WTC11 (cell line): Measurements from ENCODE around the gene RAB7A. TPM values are rescaled to one million over a fixed set of nuclear protein-coding genes. Genes with fewer than 3 reads are reported as not detected.

Source experiments
- ATAC-seq: fragments of 200-7000 bp; cut with Tn5 transposase; 2 replicates; pipeline ENCODE4 v1.10.0; 2021; ENCODE audit warnings: mild to moderate bottlenecking, moderate library complexity
- CTCF ChIA-PET: fragments of 300-600 bp; sonication (Branson Sonifier 250); formaldehyde crosslinking; loops from one replicate; lab custom pipeline; 2021; ENCODE audit warnings: antibody characterized with exemption; lab: Charles Lee
- POLR2A ChIA-PET: fragments of 350-600 bp; sonication (Branson Sonifier 250); formaldehyde crosslinking; loops from one replicate; lab custom pipeline; 2021; ENCODE audit warnings: antibody characterized with exemption; lab: Charles Lee
- DNase-seq: peaks from one replicate; pipeline ENCODE4 v3.0.0; 2021; ENCODE audit warnings: low spot score
- H3K27ac Mint-ChIP-seq: 2 replicates; pipeline ENCODE4 v1.8.0; 2021; ENCODE audit warnings: mixed read lengths
- H3K27me3 Mint-ChIP-seq: 2 replicates; pipeline ENCODE4 v1.8.0; 2021; ENCODE audit warnings: low read depth, mild to moderate bottlenecking, moderate library complexity, mixed read lengths
- H3K36me3 Mint-ChIP-seq: 2 replicates; pipeline ENCODE4 v1.8.0; 2021; ENCODE audit warnings: mixed read lengths
- H3K4me1 Mint-ChIP-seq: 2 replicates; pipeline ENCODE4 v1.8.0; 2022; ENCODE audit warnings: mixed read lengths
- H3K4me3 Mint-ChIP-seq: 2 replicates; pipeline ENCODE4 v1.8.0; 2021; ENCODE audit warnings: mild to moderate bottlenecking, moderate library complexity, mixed read lengths
- H3K9me3 Mint-ChIP-seq: 2 replicates; pipeline ENCODE4 v1.8.0; 2021; ENCODE audit warnings: mixed read lengths
- ATF6 ChIP-seq: sonication (generic); formaldehyde crosslinking; IDR thresholded peaks from 2 replicates; pipeline ENCODE4 v1.8.1; 2023; ENCODE audit warnings: mild to moderate bottlenecking, missing genetic modification reagents
- CBFB ChIP-seq: sonication (generic); formaldehyde crosslinking; IDR thresholded peaks from 2 replicates; pipeline ENCODE4 v1.8.1; 2022; ENCODE audit warnings: mild to moderate bottlenecking, low read depth, missing genetic modification reagents
- CREM ChIP-seq: sonication (generic); formaldehyde crosslinking; IDR thresholded peaks from 2 replicates; pipeline ENCODE4 v1.8.1; 2022; ENCODE audit warnings: mild to moderate bottlenecking, missing genetic modification reagents, moderate library complexity
- E2F4 ChIP-seq: sonication (generic); formaldehyde crosslinking; IDR thresholded peaks from 2 replicates; pipeline ENCODE4 v1.8.1; 2022; ENCODE audit warnings: low read depth, mild to moderate bottlenecking, moderate library complexity, missing genetic modification reagents, borderline replicate concordance
- FOXK1 ChIP-seq: sonication (generic); formaldehyde crosslinking; IDR thresholded peaks from 2 replicates; pipeline ENCODE4 v1.8.0; 2022; ENCODE audit warnings: mild to moderate bottlenecking, moderate library complexity, missing genetic modification reagents
- FOXP4 ChIP-seq: sonication (generic); formaldehyde crosslinking; IDR thresholded peaks from 2 replicates; pipeline ENCODE4 v1.8.0; 2022; ENCODE audit warnings: mild to moderate bottlenecking, missing genetic modification reagents
- GABPB1 ChIP-seq: sonication (generic); formaldehyde crosslinking; IDR thresholded peaks from 2 replicates; pipeline ENCODE4 v1.8.1; 2023; ENCODE audit warnings: mild to moderate bottlenecking, missing genetic modification reagents
- GRHL2 ChIP-seq: fragments of 250-450 bp; sonication (Bioruptor Pico); IDR thresholded peaks from 2 replicates; pipeline ENCODE4 v1.8.0; 2022; ENCODE audit warnings: mild to moderate bottlenecking, moderate library complexity; ENCODE audit not compliant: insufficient replicate concordance, severe bottlenecking
- GTF2I ChIP-seq: fragments of 250-450 bp; sonication (Bioruptor Pico); conservative IDR thresholded peaks from 2 replicates; pipeline ENCODE4 v1.4.0; 2021; ENCODE audit warnings: mild to moderate bottlenecking
- NFE2L1 ChIP-seq: sonication (generic); formaldehyde crosslinking; IDR thresholded peaks from 2 replicates; pipeline ENCODE4 v1.8.1; 2023; ENCODE audit warnings: missing genetic modification reagents
- OVOL2 ChIP-seq: fragments of 250-450 bp; sonication (Bioruptor Pico); IDR thresholded peaks from 2 replicates; pipeline ENCODE4 v1.9.0; 2021; ENCODE audit warnings: mild to moderate bottlenecking, borderline replicate concordance
- PRRX2 ChIP-seq: fragments of 250-450 bp; sonication (Bioruptor Pico); IDR thresholded peaks from 2 replicates; pipeline ENCODE4 v1.8.0; 2021; ENCODE audit warnings: mild to moderate bottlenecking
- RELA ChIP-seq: sonication (generic); formaldehyde crosslinking; IDR thresholded peaks from 2 replicates; pipeline ENCODE4 v1.8.1; 2022; ENCODE audit warnings: missing genetic modification reagents, mild to moderate bottlenecking, borderline replicate concordance
- RORB ChIP-seq: fragments of 250-450 bp; sonication (Bioruptor Pico); IDR thresholded peaks from 2 replicates; pipeline ENCODE4 v1.9.0; 2021; ENCODE audit warnings: mild to moderate bottlenecking
- SMAD4 ChIP-seq: sonication (generic); formaldehyde crosslinking; IDR thresholded peaks from 2 replicates; pipeline ENCODE4 v1.8.0; 2022; ENCODE audit warnings: mild to moderate bottlenecking, missing genetic modification reagents
- ZNF121 ChIP-seq: sonication (generic); formaldehyde crosslinking; IDR thresholded peaks from 2 replicates; pipeline ENCODE4 v1.8.0; 2023; ENCODE audit warnings: missing genetic modification reagents
- ZNF317 ChIP-seq: sonication (generic); formaldehyde crosslinking; IDR thresholded peaks from 2 replicates; pipeline ENCODE4 v1.8.1; 2023; ENCODE audit warnings: low read depth, mild to moderate bottlenecking, moderate library complexity, missing genetic modification reagents, borderline replicate concordance
- ZNF396 ChIP-seq: fragments of 250-450 bp; sonication (Bioruptor Pico); IDR thresholded peaks from 2 replicates; pipeline ENCODE4 v1.8.0; 2021; ENCODE audit warnings: mild to moderate bottlenecking, moderate library complexity, borderline replicate concordance
- ZNF423 ChIP-seq: fragments of 250-450 bp; sonication (Bioruptor Pico); IDR thresholded peaks from 2 replicates; pipeline ENCODE4 v2.1.2; 2022; ENCODE audit warnings: mild to moderate bottlenecking, moderate library complexity
- ZNF425 ChIP-seq: fragments of 250-450 bp; sonication (Bioruptor Pico); conservative IDR thresholded peaks from 2 replicates; pipeline ENCODE4 v1.9.0; 2021; ENCODE audit warnings: mild to moderate bottlenecking
- total RNA-seq: library from RNA; stranded (reverse); gene quantifications from 3 replicates; pipeline ENCODE4 v1.2.3, GENCODE V29; 2021
- TF ChIP-seq, protein P1 (sequence below): sonication (generic); formaldehyde crosslinking; IDR thresholded peaks from 2 replicates; pipeline ENCODE4 v1.8.1; 2023; ENCODE audit warnings: mild to moderate bottlenecking, moderate library complexity, missing genetic modification reagents
- TF ChIP-seq, protein P2 (sequence below): sonication (generic); formaldehyde crosslinking; IDR thresholded peaks from 2 replicates; pipeline ENCODE4 v1.8.1; 2022; ENCODE audit warnings: mild to moderate bottlenecking, missing genetic modification reagents, moderate library complexity, borderline replicate concordance

The RAB7A gene
- total RNA-seq, 1 experiment from 2014 or later: 184 TPM

DNA sequence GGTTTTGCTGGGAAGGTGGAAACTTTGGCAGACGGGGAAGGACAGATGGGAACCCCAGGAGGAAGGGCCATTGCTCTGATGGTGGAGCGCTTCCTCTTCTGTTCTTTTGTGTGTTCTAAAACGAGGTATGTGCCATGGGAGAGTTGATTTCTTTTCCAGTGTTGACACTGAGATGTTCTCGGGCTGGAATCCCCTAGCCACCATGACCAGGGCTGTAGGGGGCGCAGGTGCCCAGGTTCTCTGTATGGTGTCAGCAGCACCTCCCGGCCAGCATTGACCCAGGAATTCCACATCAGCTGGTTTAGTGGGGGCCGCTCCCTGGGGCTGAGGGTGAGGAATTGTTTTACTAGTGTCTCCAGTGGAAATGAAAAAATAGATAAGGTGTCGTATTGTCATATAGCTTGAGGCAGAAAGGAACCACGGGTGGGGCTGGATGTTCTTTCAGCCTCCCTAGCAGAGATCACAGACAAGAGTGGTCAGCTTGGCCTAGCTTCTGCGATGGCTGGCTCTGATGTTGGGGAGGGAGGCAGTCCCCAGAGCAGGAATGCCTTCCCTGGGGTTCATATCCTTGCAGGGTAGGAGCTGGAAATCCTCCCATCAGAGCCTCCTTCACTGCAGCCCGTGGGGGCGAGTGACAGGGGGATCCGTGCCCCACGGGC is 119.3 kb downstream of the RAB7A start:
- Mint-ChIP-seq H3K4me3 (peak overlapping the region; percentile 45), H3K4me1 (peaks cover 24% of the 10 kb centered on the region), H3K36me3 (peaks cover 15% of the 10 kb centered on the region), H3K27ac (peak overlapping the region; percentile 71), H3K9me3 (peaks cover 20% of the 10 kb centered on the region), H3K27me3 (peaks cover 19% of the 10 kb centered on the region)
- DNase-seq (peak; percentile 59), ATAC-seq (peak; percentile 49)
- CTCF ChIA-PET: interaction anchor here (0.7 to 2.2 kb wide), 36 partner anchors 10 to 277 kb away, joined by 3 to 15 read pairs (median 4); partner anchors contain the start of gene ACAD9
- POLR2A ChIA-PET: interaction anchor here (1.0 kb wide), 1 partner anchor 34 kb away, joined by 4 read pairs; the partner anchor contains the start of gene ACAD9
- TF ChIP-seq RELA (CRISPR knock-in tag) (no peak), CREM (CRISPR knock-in tag) (0 out of 2 replicates have a peak, but pooled peaks have one; percentile 12)
- TF ChIP-seq, all 79 proteins: peak for 1

DNA sequence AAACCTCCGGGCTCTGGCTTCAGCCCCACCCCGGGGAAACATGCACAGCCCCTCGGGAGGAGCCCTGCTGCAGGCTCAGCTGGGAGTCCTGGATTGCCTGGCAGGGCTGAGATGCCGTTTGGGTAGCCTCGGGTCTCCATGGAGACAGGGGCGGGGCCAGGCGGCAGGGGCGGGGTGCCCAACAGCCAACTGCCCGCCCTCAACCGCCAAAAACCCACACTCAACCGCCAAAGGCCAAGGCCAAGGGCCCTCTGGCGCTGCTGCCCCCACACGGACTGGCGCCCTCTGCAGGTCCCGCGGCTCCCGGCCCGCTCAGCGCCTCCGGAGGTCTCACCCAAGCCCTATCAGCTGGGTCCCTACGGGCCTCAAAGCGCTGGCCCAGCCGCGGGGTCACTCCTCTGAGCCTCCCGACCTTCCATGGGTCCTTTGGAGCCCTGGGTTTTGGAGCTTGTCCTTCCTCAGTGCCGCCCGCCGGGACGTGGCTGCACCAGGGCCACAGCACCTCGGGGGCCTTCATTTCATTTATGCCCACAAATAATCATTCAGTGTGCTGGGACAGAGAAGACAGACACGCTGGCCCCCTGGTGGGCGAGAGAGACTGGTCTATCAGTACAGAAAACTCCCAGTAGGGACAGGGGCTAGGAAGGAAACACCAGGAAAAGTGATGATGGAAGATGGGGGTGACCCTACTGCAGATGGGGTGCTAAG is 119.9 kb downstream of the RAB7A start:
- peak; percentile 96 for DNase-seq
- Mint-ChIP-seq H3K27ac (no peak overlapping the region; the same call in 1 of the 2 replicates), H3K4me3 (peak overlapping the region; percentile 60), H3K9me3 (peaks cover 13% of the 10 kb centered on the region), H3K36me3 (peaks cover 8% of the 10 kb centered on the region), H3K27me3 (peaks cover 12% of the 10 kb centered on the region), H3K4me1 (peaks cover 24% of the 10 kb centered on the region)
- ChIA-PET CTCF (interaction anchor here (0.5 to 2.2 kb wide), 37 partner anchors 10 to 278 kb away, joined by 3 to 15 read pairs (median 4); partner anchors contain the start of gene ACAD9), POLR2A (interaction anchor here (1.0 kb wide), 1 partner anchor 33 kb away, joined by 4 read pairs; the partner anchor contains the start of gene ACAD9)
- ATAC-seq: peak; percentile 92
- TF ChIP-seq GTF2I: no peak
- no peak for TF ChIP-seq FOXK1 (CRISPR knock-in tag)
- TF ChIP-seq GRHL2 (CRISPR knock-in tag): no peak
- no peak for TF ChIP-seq CBFB (CRISPR knock-in tag)
- TF ChIP-seq, protein P1, sequence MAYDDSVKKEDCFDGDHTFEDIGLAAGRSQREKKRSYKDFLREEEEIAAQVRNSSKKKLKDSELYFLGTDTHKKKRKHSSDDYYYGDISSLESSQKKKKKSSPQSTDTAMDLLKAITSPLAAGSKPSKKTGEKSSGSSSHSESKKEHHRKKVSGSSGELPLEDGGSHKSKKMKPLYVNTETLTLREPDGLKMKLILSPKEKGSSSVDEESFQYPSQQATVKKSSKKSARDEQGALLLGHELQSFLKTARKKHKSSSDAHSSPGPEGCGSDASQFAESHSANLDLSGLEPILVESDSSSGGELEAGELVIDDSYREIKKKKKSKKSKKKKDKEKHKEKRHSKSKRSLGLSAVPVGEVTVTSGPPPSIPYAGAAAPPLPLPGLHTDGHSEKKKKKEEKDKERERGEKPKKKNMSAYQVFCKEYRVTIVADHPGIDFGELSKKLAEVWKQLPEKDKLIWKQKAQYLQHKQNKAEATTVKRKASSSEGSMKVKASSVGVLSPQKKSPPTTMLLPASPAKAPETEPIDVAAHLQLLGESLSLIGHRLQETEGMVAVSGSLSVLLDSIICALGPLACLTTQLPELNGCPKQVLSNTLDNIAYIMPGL: peak; percentile 80
- no peak for TF ChIP-seq ATF6
- TF ChIP-seq RELA (CRISPR knock-in tag): no peak
- TF ChIP-seq, protein P2, sequence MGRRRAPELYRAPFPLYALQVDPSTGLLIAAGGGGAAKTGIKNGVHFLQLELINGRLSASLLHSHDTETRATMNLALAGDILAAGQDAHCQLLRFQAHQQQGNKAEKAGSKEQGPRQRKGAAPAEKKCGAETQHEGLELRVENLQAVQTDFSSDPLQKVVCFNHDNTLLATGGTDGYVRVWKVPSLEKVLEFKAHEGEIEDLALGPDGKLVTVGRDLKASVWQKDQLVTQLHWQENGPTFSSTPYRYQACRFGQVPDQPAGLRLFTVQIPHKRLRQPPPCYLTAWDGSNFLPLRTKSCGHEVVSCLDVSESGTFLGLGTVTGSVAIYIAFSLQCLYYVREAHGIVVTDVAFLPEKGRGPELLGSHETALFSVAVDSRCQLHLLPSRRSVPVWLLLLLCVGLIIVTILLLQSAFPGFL: no peak
- TF ChIP-seq ZNF425 (CRISPR knock-in tag): no peak
- TF ChIP-seq RORB (CRISPR knock-in tag): no peak
- peak; percentile 54; the same call in 1 of the 2 replicates for TF ChIP-seq ZNF121 (CRISPR knock-in tag)
- no peak for TF ChIP-seq ZNF423 (CRISPR knock-in tag)
- TF ChIP-seq ZNF396 (CRISPR knock-in tag): no peak
- no peak for TF ChIP-seq GABPB1 (CRISPR knock-in tag)
- TF ChIP-seq PRRX2 (CRISPR knock-in tag): 0 out of 2 replicates have a peak, but pooled peaks have one; percentile 66
- no peak for TF ChIP-seq SMAD4 (CRISPR knock-in tag)
- TF ChIP-seq FOXP4: no peak
- TF ChIP-seq ZNF317: no peak
- TF ChIP-seq OVOL2 (CRISPR knock-in tag): no peak
- TF ChIP-seq NFE2L1 (CRISPR knock-in tag): no peak
- TF ChIP-seq E2F4 (CRISPR knock-in tag): no peak
